HK-2 (cell line): ENCODE measurements around the gene AKR1B1.
A peak's percentile ranks its signal among the peaks of the same experiment; 100 is the strongest.
"Not testable (repeated sequence)": the region's sequence is repeated elsewhere in the genome, so short reads cannot be mapped to it uniquely, and the experiment has no call there.

Experiments used
- DNase-seq: peaks from one replicate; pipeline ENCODE4 v3.0.0-alpha.2; 2018; ENCODE audit not compliant: unreplicated experiment

AKR1B1 gene

DNA sequence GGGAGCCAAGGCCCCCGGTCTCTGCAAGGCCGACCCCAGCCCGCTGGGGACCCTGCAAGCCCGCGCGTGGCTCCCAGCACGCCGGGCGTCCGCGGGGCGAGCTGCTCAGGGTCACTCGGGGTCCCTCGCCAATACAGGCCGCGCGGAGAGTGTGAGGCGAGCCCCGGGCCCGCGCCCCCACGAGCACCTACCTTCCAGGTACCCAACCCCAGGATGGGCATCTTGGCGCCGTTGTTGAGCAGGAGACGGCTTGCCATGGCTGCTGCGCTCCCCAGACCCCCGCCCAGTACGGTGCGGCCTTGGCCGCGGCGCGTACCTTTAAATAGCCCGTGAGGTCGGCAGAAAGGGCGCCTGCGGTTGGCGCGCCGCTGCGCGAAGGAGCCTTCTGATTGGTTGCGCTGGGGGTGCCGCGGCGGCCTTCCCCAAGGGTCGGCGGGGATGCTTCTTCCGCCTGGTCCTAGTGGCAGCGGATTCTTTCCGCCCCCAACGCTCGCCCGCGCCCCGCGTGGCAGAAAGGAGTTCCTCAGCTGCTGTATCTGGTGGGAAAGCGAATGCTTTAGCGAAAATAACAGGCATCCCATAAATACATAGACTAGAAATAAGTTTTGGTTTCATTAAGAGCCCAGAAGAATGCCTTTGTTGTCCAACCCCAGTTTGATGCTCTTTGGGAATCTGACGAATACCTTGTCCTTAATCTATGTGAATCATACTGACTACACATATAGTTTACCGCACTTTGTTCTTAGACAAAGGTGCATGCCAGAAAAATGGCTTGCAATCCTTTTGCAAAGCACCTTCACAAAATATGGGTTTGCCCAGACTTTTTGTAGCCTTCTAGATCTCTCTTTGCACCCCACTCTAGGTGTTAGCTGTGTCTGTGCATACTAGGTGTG, at the start of gene AKR1B1:
TSS of gene AKR1B1 (minus strand) at position 295 of the 893 bp plus-strand sequence. CDS start at position 257, 38 bp downstream.
- DNase-seq, result peak; percentile 94

GRCh38 chr7:134505856-134506255, 47.0 kb upstream of the AKR1B1 start:
- DNase-seq, result no peak

DNA sequence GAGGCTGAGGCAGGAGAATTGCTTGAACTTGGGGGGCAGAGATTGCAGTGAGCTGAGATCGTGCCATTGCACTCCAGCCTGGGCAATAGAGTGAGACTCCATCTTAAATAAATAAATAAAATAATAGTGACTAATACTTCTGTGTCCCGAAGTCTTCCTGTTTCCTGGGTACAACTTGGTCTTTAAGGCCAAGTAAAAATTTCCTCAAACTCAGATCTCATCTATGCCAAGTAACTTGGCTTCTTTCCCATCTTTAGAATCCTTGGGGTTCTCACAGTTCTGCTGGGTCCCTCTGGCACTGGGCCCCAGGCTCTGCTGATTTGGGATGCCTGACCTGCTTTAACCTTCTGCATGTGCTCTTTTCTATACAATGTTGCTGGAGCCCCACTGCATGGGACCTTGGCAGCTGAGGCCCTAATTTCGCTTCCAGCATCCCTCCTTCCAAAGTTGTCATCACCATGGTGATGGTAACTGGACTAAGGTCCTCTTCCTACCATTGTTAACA, 45.8 kb upstream of the AKR1B1 start:
- DNase-seq, result no peak

- no peak for DNase-seq
Measured at GRCh38 chr7:134502463-134503371, 43.8 kb upstream of the AKR1B1 start.

DNA sequence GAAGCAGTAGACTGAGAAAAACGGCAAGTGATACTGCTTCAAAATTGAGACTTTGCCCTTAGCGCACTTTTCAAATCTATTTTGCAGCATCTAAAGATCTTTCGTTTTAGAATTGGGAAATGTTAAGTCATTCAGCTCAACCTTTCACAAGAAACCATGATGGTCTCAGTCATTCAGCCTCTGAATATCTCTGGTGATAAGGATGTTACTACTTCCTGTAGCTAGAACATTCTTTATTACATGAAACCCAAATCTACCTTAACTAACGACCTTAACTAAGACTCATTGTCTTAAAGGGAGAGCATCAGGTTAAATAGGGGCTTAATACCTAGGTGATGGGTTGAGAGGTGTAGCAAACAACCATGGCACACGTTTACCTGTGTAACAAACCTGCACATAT, 42.1 kb upstream of the AKR1B1 start:
- DNase-seq, result no peak

DNA sequence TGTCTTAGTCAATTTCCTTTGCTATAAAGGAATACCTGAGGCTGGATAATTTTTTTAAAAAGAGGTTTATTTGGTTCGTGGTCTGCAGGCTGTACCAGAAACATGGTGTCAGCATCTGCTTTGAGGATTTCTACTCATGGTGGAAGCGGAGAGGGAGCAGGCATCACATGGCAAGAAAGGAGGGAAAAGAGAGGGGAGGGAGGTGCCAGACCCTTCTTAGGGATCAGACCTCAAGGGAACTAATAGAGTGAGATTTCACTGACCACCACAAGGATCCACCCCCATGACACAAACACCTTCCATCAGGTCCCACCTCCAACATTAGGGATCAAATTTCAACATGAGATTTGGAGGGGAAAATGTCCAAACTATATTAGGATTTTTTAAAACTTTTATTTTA, 41.5 kb upstream of the AKR1B1 start:
- no peak for DNase-seq

DNA sequence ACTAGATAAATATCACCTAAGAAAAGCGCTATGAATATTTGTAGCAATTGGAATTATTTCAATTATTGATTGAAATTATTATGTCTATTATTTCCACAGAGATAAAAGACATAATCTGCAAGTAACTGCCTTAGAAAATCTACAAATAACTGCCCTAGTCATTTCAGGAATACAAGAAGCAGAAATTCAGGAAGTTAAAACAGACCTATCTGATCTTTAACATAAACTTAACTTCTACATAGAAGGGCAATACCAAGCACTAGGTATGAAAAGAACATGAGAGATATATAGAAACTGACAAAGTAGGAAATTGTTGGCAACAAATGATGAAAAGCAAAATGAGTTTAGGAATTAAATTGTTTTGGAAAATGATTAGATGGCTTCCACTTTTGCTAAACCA, 36.6 kb upstream of the AKR1B1 start:
- DNase-seq, result no peak

DNA sequence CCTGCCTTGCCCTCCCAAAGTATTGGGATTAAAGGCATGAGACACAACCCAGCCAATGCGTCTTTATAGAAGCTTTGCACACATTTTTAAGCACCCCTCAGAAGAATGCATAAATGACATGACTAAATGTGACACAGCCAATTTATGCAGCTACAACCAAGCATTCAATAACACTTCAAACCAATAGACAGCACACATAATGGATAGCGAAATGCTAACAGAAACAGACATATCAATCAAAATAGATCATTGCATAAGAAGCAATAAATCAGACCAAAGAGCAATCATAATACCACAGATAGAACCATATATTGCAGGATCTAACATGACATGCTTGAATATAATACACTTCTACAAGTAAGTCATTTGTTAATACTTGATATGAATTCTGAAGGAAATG, 34.2 kb upstream of the AKR1B1 start:
- no peak for DNase-seq

- not testable (repeated sequence) for DNase-seq
Measured at GRCh38 chr7:134487721-134488120, 28.8 kb upstream of the AKR1B1 start.

DNA sequence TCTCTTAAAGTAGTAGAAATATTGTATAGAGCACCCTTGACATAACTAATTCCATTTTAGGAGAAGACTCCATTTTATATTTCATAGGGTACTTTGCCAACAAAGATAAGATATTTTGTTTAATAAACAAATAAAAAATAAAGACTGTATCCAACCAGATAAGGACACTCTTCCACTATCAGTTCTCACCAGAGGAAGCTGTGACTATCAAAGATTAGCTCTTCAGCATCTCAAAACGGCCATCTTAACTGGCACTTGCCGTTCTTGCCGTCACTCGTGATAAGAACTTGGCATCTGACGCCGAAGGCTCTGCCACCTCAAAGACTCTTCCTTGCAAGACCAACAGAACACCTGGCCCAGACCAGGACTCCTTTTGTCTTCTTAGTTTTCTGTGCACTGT, 26.3 kb upstream of the AKR1B1 start:
- DNase-seq, result no peak

GRCh38 chr7:134483296-134483695, 24.4 kb upstream of the AKR1B1 start:
- no peak for DNase-seq

DNA sequence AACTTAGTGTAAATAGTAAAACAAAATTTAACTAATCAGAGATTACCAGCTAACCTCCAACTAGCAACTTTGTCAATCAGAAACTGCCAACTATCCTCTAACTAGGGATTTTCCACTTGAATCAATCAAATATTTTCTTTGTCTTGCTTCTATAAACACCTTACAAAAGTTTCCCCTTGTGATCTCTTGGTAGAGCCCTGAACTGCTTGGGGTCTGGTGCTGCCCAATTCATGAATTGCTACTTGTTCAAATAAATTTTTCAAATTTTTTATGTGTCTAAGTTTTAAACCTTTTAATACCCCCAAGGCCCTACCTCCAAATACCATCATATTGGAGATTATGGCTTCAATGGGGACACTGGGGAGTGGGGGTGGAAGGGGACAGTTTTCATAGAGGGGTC, 24.0 kb upstream of the AKR1B1 start:
- no peak for DNase-seq

GRCh38 chr7:134481167-134481566, 22.3 kb upstream of the AKR1B1 start:
- DNase-seq, result no peak

- DNase-seq, result peak; percentile 35
Measured at GRCh38 chr7:134480730-134481129, 21.8 kb upstream of the AKR1B1 start.

DNA sequence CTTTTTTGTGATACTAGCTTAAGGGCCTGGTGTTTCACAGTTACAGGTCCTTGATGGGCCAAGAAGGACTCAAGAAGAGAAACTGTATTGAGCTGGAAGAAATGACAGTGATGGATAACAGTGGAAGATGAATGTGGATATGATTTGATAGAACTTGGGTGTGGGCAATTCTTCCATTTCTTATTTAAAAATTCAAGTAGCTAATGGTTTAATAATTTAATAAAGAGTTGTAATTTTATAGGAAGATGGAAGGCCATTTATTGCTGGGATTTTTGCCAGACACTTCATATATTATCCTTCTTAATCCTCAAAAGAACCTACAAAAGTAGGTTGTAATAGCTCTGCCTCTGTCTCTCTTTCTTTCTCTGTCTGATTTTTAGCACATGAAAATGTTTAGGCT, 21.3 kb upstream of the AKR1B1 start:
- DNase-seq, result no peak

DNA sequence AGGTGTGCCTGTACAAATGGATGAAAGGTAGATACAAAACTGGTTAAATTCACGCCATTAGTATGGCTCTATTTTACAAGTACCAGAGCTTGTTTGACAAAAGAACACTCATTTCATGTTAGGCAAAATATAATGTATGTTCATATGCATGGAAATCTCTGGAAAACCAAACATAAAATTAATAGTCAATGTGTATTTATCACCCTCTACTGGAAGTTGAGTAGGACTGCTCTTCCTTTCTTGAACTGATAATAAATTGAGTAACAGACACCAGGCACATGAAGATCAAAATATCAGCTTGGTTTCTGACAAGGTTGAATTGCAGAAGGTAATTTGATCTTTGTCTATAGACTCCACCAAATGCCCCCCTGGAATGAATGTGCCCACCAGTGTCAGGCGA, 19.8 kb upstream of the AKR1B1 start:
- no peak for DNase-seq

GRCh38 chr7:134477954-134478353, 19.1 kb upstream of the AKR1B1 start:
- DNase-seq, result no peak

GRCh38 chr7:134476044-134476443, 17.1 kb upstream of the AKR1B1 start:
- no peak for DNase-seq

- DNase-seq, result no peak
Measured at GRCh38 chr7:134474828-134475227, 15.9 kb upstream of the AKR1B1 start.

- no peak for DNase-seq
Measured at GRCh38 chr7:134473861-134474291, 15.0 kb upstream of the AKR1B1 start.

- DNase-seq, result no peak
Measured at GRCh38 chr7:134472572-134473244, 13.8 kb upstream of the AKR1B1 start.

DNA sequence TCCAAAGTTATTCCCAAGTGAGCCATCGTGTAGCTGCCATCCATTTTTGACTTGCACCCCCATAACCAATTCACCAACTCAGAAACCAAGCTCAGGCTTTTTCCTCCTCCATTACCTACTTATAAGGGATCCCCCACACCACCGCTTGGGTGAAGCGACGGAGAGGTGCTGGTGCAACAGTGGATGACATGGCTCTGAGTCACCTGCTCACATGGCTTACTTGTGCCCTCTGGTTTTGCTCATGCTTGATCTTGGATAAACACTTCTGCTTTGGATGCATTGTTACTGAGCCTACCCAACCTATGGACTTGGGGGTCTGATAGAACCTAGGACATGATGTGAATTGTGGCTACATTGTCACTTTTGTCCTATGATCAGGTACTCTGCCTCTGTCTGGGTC, 12.0 kb upstream of the AKR1B1 start:
- DNase-seq, result peak; percentile 69
